ENCODE results near the gene POLR2A.

POLR2A gene

GRCh38 chr17:7437950-7438614 lies 46.1 kb upstream of the POLR2A start:
- Histone ChIP-seq H2AFZ (peak overlapping the region; percentile 25), H3K9me3 (ENCODE audit: control insufficient read depth, low read length) (no peaks in the 10 kb centered on the region), H3K79me2 (no peaks in the 10 kb centered on the region), H3K4me1 (peaks cover 10% of the 10 kb centered on the region), H3K27ac (peak overlapping the region; percentile 74), H3K4me2 (ENCODE audit: low read length) (peak overlapping the region; percentile 16), H3K9ac (no peak overlapping the region), H3K27me3 (ENCODE audit: control insufficient read depth, insufficient read depth, low read length) (no peaks in the 10 kb centered on the region), H3K36me3 (ENCODE audit: control insufficient read depth, insufficient read depth, low read length) (no peaks in the 10 kb centered on the region), H3K4me3 (ENCODE audit: low read depth, low read length) (peak overlapping the region; percentile 7)
- TF ChIP-seq CTCF (IDR thresholded peaks at IDR 0.05) = no peak

- Histone ChIP-seq H3K9ac (no peak overlapping the region), H3K9me3 (ENCODE audit: control insufficient read depth, low read length) (no peaks in the 10 kb centered on the region), H2AFZ (no peak overlapping the region), H3K4me2 (ENCODE audit: low read length) (no peak overlapping the region), H3K27ac (no peak overlapping the region), H3K4me3 (ENCODE audit: low read depth, low read length) (peak overlapping the region; percentile 7), H3K36me3 (ENCODE audit: control insufficient read depth, insufficient read depth, low read length) (no peaks in the 10 kb centered on the region), H3K79me2 (no peaks in the 10 kb centered on the region), H3K27me3 (ENCODE audit: control insufficient read depth, insufficient read depth, low read length) (no peaks in the 10 kb centered on the region), H3K4me1 (peaks cover 10% of the 10 kb centered on the region)
- TF ChIP-seq CTCF (IDR thresholded peaks at IDR 0.05) = no peak
Measured at GRCh38 chr17:7438656-7439460, 45.3 kb upstream of the POLR2A start.

- H3K27me3 ChIP-seq (ENCODE audit: control insufficient read depth, insufficient read depth, low read length) = no peaks in the 10 kb centered on the region
- H3K27ac ChIP-seq = peak within 1 kb of the TSS; percentile 13
- H2AFZ ChIP-seq = peak within 1 kb of the TSS; percentile 88
- peaks cover 10% of the 10 kb centered on the region for H3K4me1 ChIP-seq
- H3K4me3 ChIP-seq (ENCODE audit: low read depth, low read length) = peak within 1 kb of the TSS; percentile 76
- no peak within 1 kb of the TSS for H3K9ac ChIP-seq
- H3K9me3 ChIP-seq (ENCODE audit: control insufficient read depth, low read length) = no peaks in the 10 kb centered on the region
- no peaks in the 10 kb centered on the region for H3K36me3 ChIP-seq (ENCODE audit: control insufficient read depth, insufficient read depth, low read length)
- H3K79me2 ChIP-seq = no peaks in the 10 kb centered on the region
- no peak for TF ChIP-seq CTCF (IDR thresholded peaks at IDR 0.05)
- peak within 1 kb of the TSS; percentile 99 for H3K4me2 ChIP-seq (ENCODE audit: low read length)
Measured at GRCh38 chr17:7439462-7440112, 44.6 kb upstream of the POLR2A start, which contains the start of gene FGF11. Gene FGF11, plus strand, starts transcription at chr17:7439512. Its CDS starts 109 bp downstream, at chr17:7439621.

GRCh38 chr17:7440113-7440833 lies 43.9 kb upstream of the POLR2A start:
- Histone ChIP-seq H3K9me3 (ENCODE audit: control insufficient read depth, low read length) (no peaks in the 10 kb centered on the region), H3K27ac (peak overlapping the region; percentile 13), H3K4me3 (ENCODE audit: low read depth, low read length) (peak overlapping the region; percentile 76), H3K9ac (no peak overlapping the region), H3K4me1 (peaks cover 10% of the 10 kb centered on the region), H3K79me2 (no peaks in the 10 kb centered on the region), H3K27me3 (ENCODE audit: control insufficient read depth, insufficient read depth, low read length) (no peaks in the 10 kb centered on the region), H2AFZ (peak overlapping the region; percentile 88), H3K4me2 (ENCODE audit: low read length) (peak overlapping the region; percentile 99), H3K36me3 (ENCODE audit: control insufficient read depth, insufficient read depth, low read length) (no peaks in the 10 kb centered on the region)
- TF ChIP-seq CTCF (IDR thresholded peaks at IDR 0.05) = no peak
